Lower leg skin (tissue), 4 donors: ENCODE results near the gene MYH2. TPM values are rescaled to one million over a fixed set of nuclear protein-coding genes. Genes with fewer than 3 reads are reported as not detected.

ENCODE experiments used
- DNase-seq, 2 donors: peaks; one replicate each; pipeline ENCODE4 v3.0.0-alpha.2; 2019; ENCODE audit warnings: low spot score in 2 of 2
- H3K4me3 ChIP-seq: fragments of 200-600 bp; sonication (generic); 2 replicates; pipeline ENCODE4 v1.5.1; 2017; ENCODE audit warnings: mild to moderate bottlenecking, low read depth; ENCODE audit not compliant: poor library complexity, severe bottlenecking
- POLR2A ChIP-seq, 2 donors: fragments of 450-650 bp; IDR thresholded peaks; one replicate each; pipeline ENCODE4 v1.6.1; 2016 to 2017; ENCODE audit warnings: antibody characterized with exemption in 2 of 2, mild to moderate bottlenecking in 1 of 2, moderate library complexity in 1 of 2
- WGBS, 2 donors: methylation state at CpG; one replicate each; pipeline ENCODE4 v1.1.5; 2018; 5-methylcytosine and 5-hydroxymethylcytosine counted together
- intact Hi-C: fragments of 100-400 bp; cut with DNase I; formaldehyde crosslinking; loops from one replicate; pipeline ENCODE4 v1.15.0; 2023; ENCODE audit warnings: low total_unique reads
- total RNA-seq, 4 donors: library from RNA; depleted of rRNA; stranded (reverse); fragments of >200 nt; gene quantifications; one replicate each; pipeline ENCODE4 v1.1.0, GENCODE V29; 2016
- TF ChIP-seq, protein P1 (sequence below), 3 donors: fragments of 450-650 bp; IDR thresholded peaks; one replicate each; pipeline ENCODE4 v1.5.1; 2016; ENCODE audit warnings: antibody characterized with exemption in 3 of 3, mild to moderate bottlenecking in 3 of 3, moderate library complexity in 2 of 3

Gene MYH2
- total RNA-seq, 4 donors from 2014 or later, result 0.37 to 1.8 TPM; not detected in 2

DNA sequence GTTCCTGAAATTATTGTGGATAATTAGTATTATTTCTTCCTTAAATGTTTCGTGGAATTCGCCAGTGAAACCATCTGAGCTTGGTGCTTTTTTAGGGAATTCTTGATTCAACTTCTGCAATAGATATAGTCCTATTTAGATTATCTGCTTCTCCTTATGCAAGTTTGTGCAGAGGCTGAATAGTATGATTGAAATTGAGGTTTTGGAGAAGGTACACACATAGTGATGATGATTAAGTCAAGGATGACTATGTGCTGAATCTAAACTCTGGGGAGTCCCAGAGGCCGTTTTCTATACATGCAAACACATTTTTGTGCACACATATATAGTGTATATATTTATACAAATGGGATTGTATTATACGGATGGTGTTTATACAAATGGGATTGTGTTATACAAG is 74.9 kb downstream of the MYH2 start:
- TF ChIP-seq POLR2A (IDR thresholded peaks at IDR 0.05), result no peak
- TF ChIP-seq, protein P1, sequence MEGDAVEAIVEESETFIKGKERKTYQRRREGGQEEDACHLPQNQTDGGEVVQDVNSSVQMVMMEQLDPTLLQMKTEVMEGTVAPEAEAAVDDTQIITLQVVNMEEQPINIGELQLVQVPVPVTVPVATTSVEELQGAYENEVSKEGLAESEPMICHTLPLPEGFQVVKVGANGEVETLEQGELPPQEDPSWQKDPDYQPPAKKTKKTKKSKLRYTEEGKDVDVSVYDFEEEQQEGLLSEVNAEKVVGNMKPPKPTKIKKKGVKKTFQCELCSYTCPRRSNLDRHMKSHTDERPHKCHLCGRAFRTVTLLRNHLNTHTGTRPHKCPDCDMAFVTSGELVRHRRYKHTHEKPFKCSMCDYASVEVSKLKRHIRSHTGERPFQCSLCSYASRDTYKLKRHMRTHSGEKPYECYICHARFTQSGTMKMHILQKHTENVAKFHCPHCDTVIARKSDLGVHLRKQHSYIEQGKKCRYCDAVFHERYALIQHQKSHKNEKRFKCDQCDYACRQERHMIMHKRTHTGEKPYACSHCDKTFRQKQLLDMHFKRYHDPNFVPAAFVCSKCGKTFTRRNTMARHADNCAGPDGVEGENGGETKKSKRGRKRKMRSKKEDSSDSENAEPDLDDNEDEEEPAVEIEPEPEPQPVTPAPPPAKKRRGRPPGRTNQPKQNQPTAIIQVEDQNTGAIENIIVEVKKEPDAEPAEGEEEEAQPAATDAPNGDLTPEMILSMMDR (IDR thresholded peaks at IDR 0.05), result no peak
- no peak overlapping the region for H3K4me3 ChIP-seq
- WGBS, 2 donors, result 72 to 84% methylated on average over 4 of the region's 4 CpGs
- intact Hi-C loops, result no loop called here
- DNase-seq, result no peak

DNA sequence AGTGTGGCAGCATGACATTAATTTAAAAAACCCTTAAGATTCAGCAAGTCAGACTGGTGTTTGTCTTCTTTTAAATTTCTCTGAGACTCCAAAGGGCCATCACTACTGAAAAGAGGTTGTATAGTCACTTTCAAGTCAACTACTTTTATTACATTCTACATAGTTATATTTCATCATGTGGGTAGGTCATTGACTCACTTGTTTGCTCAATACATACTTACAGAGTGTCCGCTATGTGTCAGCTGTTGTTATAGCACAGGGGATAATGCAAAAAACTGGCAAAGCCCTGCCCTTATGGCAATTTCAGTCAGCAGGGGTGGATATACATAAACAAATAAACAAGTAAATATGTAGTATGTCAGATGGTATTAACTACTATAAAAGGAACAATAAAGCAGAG is 77.6 kb downstream of the MYH2 start:
- 96 to 100% methylated on average over 1 of the region's 1 CpG for WGBS, 2 donors
- no peak for DNase-seq
- no peak overlapping the region for H3K4me3 ChIP-seq
- TF ChIP-seq, protein P1 (IDR thresholded peaks at IDR 0.05), result no peak
- TF ChIP-seq POLR2A (IDR thresholded peaks at IDR 0.05), result no peak
- intact Hi-C loops, result no loop called here

Other genes with a start within 250 kb of the MYH2 start
- not detected for gene MYH13, start 176.7 kb downstream of the MYH2 start, total RNA-seq
- not detected for gene MYH8, start 127.7 kb downstream of the MYH2 start, total RNA-seq
- gene MYH4, start 80.1 kb downstream of the MYH2 start, total RNA-seq, result not detected
- gene MYH1, start 31.1 kb downstream of the MYH2 start, total RNA-seq, result under 1 TPM in 2 of 4 donors, not detected in 2; 0.02 to 0.19 TPM
- 1 to 10 TPM; 1.2 to 1.5 (median 1.4) TPM for gene MYH3, start 107.7 kb upstream of the MYH2 start, total RNA-seq
- 10 to 100 TPM; 11.3 to 33.8 (median 16.2) TPM for gene SCO1, start 147.9 kb upstream of the MYH2 start, total RNA-seq
- gene ADPRM, start 147.9 kb upstream of the MYH2 start, total RNA-seq, result 10 to 100 TPM in 3 of 4 donors, 1 to 10 TPM in 1; 9.5 to 23.4 (median 16.6) TPM
- gene TMEM220, start 180.4 kb upstream of the MYH2 start, total RNA-seq, result 10 to 100 TPM in 1 of 4 donors, 1 to 10 TPM in 3; 2.8 to 54.5 (median 3.7) TPM